ENCODE measurements around the gene HP.
A peak's percentile ranks its signal among the peaks of the same experiment; 100 is the strongest.

The HP gene

DNA sequence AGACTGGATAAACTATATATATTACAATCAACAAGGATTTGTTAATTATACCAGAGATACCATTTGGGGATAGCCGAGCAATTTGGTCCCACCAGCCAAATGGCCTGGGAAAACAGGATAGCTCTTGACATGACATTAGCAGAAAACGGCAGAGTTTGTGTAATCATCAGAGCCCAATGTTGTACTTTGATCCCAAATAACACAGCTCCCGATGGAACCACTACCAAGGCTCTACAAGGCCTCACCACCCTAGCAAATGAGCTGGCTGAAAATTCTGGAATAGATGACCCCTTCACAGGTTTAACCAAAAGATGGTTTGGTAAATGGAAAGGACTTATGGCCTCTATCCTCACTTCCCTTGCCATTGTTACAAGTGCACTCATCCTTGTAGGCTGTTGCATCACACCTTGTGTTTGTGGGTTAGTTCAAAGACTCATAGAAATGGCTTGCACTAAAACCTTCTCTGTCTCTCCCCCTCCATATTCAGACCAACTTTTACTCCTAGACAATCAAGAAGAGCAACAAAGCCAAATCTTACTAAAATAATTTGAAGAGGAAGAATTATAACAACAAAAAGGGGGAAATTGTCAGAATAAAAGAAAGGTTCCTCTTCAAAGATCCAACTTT, 29.6 kb downstream of the HP start:
- no peak for TF ChIP-seq JUND (IDR thresholded peaks at IDR 0.05; ENCODE audit: low read depth)
- DNase-seq (ENCODE audit: low read depth in 1 of 2, low spot score in 1 of 2): no peak
- in situ Hi-C loops (cut with HindIII; ENCODE audit: low pct_unique_long_range_greater_than_20kb, low sequenced_read_pairs): no loop called here

DNA sequence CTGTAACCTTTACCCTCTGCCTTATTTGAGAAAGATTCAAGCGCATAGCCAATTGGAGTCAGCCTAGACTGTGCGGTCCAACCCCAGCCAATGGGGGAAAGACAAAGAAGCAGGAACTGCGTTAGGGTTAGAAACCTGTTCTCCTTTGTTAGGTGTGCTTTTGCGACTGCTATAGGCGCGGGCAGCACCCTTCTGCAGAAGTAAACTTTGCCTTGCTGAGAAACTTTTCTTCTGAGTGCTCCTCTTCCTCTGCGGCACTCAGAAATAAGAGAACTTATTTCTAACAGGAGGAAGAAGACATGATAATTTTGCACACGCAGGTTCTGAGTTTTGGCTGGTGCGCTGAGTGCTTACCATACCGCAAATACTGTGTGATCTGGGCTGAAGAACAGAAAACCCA, 30.1 kb downstream of the HP start:
- no peak for TF ChIP-seq JUND (IDR thresholded peaks at IDR 0.05; ENCODE audit: low read depth)
- in situ Hi-C loops (cut with HindIII; ENCODE audit: low pct_unique_long_range_greater_than_20kb, low sequenced_read_pairs): no loop called here
- DNase-seq (ENCODE audit: low read depth in 1 of 2, low spot score in 1 of 2): no peak

DNA sequence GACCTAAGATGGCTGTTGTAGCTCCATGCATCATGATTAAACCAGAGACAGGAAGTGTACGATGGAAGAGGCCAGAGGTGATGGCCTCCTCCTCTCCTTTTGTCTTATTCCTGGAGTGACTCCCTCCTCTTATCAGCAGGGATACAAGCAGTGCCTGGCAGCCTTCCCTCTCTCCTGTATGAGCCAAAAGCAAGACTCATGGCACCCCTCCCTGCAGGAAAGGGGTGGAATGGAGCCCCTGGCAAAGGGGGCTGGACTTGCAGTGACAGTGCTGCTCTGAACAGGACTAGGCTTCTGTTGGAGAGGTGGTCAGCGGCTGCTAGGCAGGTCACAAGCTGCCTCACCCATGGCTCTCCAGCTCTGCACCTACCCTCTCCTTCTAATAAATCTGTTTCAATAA, 30.7 kb downstream of the HP start:
- in situ Hi-C loops (cut with HindIII; ENCODE audit: low pct_unique_long_range_greater_than_20kb, low sequenced_read_pairs): no loop called here
- DNase-seq (ENCODE audit: low read depth in 1 of 2, low spot score in 1 of 2): no peak

DNA sequence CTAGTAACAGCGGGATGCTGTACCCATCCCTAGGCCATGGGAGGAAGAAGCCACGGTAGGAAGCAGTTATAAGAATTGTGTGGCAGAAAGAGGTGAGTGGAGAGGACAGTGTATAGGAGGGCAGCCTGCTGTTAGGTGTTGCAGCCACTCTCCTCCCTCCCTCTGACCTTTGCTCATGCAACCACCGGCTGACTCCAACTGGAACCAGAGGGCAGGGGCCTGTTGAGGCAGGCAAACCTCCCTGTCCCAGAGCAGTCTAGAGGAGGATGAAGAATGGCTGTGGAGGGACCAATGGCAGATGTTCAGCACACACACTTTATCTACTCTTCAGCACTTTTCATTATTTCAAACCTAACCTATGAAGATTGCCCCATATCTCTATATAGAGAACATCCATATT, 36.9 kb downstream of the HP start:
- in situ Hi-C loops (cut with HindIII; ENCODE audit: low pct_unique_long_range_greater_than_20kb, low sequenced_read_pairs): no loop called here
- no peak for DNase-seq (ENCODE audit: low read depth in 1 of 2, low spot score in 1 of 2)
- TF ChIP-seq JUND (IDR thresholded peaks at IDR 0.05; ENCODE audit: low read depth): no peak

More for the DNA sequence above, 30.7 kb downstream of the HP start:
- no peak for TF ChIP-seq JUND (IDR thresholded peaks at IDR 0.05; ENCODE audit: low read depth)

DNA sequence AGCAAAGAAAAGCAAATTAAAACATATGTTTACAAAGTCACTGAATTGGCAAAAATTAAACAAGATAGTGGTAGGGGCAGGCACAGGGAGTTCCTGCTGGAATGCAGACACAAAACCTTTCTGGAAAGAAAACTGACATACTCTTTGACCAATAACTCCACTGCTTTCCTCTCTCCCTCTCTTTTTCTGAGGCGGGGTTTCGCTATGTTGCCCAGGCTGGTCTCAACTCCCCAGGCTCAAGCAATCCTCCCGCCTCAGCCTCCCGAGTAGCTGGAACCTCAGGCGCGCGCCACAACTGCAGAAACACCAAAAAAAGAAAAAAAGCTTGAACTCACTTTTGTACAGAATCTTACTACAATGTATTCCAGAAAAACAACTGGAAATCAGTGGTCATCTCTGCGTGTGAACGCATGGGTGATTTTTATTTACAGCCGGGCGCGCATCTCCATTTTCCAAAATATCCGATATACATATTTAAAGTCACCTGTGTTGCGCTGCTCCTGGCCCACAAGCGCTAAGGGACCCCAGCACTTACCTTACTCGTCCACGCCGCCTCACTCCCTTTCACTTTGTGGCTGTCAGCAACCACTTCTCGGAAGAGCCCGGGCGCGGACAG, 38.6 kb downstream of the HP start:
- TF ChIP-seq JUND (IDR thresholded peaks at IDR 0.05; ENCODE audit: low read depth): no peak
- in situ Hi-C loops (cut with HindIII; ENCODE audit: low pct_unique_long_range_greater_than_20kb, low sequenced_read_pairs): no loop called here
- peak in 1 of 2 experiments; percentile 71 for DNase-seq (ENCODE audit: low read depth in 1 of 2, low spot score in 1 of 2)

DNA sequence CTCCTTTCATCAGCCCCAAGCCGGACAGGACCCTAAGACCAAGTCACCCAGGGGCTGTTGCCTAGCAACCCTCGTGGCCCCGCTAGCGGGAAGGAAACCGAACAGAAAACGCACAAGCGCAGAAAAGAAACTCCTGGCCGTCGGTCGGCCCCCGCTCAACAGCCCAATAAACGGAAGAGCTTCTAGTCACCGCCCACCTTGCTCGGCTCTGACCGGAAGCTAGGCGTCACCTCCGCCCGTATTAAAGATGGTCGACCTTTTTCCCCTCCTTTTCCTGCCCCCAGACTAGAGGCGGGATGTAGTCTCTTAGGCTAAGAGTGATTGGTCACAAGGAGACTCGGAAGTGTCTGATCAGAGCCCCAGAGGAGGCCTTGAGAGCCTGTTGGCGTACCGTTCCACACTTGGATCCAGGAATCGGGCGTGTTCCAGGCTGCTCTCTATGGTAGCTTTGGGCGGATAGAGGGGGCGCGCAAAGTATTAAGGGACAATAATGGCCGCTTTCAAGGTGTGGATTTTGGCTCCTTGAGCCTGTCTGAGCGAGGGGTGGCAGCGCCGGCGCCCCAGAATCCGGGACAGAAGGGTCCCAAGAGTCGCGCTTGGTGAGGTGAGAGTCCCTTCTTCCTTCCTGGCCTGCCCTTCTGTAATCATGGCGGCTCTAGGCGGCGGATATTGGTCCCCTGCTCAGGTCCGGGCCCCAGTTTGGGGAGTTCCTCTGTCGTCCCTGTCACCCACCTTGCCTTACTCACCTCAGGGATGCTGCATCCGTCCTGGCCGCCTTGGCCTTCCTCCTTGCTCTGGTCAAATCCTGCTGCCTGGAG, 39.4 kb downstream of the HP start, which contains the start of the genes DHX38 and TXNL4B:
Gene DHX38 (plus strand): TSS at position 400 of the 818 bp plus-strand sequence. CDS start 2,311 bp downstream, outside the sequence.
Gene TXNL4B (minus strand): TSS at position 173 of the 818 bp plus-strand sequence. CDS start 2,871 bp downstream, outside the sequence.
- no peak for TF ChIP-seq JUND (IDR thresholded peaks at IDR 0.05; ENCODE audit: low read depth)
- in situ Hi-C loops (cut with HindIII; ENCODE audit: low pct_unique_long_range_greater_than_20kb, low sequenced_read_pairs): no loop called here
- DNase-seq (ENCODE audit: low read depth in 1 of 2, low spot score in 1 of 2): peak; percentile 96 to 99

DNA sequence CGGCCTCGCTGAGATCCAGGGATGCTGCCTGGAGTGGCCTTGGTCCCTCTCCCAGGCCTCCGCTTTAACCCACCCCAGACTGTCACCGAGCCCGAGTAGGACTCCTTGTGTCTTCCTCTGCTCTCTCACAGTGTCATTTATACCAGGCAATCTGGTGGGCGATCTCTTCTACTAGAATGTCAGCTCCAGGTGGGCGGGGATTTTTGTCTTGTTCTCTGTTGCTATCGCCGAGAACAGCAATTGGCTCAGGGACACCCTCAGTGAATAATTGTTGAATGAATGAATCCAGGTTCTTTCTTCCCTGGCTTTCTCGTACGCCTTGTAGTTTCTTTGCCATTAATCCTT, 39.9 kb downstream of the HP start:
- no peak for TF ChIP-seq JUND (IDR thresholded peaks at IDR 0.05; ENCODE audit: low read depth)
- DNase-seq (ENCODE audit: low read depth in 1 of 2, low spot score in 1 of 2): peak in 1 of 2 experiments; percentile 22
- in situ Hi-C loops (cut with HindIII; ENCODE audit: low pct_unique_long_range_greater_than_20kb, low sequenced_read_pairs): no loop called here

DNA sequence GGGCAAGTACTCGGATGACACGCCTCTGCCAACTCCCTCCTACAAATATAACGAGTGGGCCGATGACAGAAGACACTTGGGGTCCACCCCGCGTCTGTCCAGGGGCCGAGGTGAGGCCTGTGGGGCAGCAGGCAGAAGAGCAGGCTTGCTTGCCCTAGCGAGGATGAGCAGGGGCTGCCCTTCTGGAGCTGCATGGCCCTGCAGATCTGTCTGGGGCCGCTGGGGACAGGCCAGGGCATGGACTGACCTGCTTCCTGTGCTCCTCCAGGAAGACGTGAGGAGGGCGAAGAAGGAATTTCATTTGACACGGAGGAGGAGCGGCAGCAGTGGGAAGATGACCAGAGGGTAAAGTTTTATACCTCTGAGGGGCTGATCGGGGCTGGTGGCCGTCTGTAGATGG, 44.6 kb downstream of the HP start:
- no peak for TF ChIP-seq JUND (IDR thresholded peaks at IDR 0.05; ENCODE audit: low read depth)
- DNase-seq (ENCODE audit: low read depth in 1 of 2, low spot score in 1 of 2): no peak
- in situ Hi-C loops (cut with HindIII; ENCODE audit: low pct_unique_long_range_greater_than_20kb, low sequenced_read_pairs): no loop called here

DNA sequence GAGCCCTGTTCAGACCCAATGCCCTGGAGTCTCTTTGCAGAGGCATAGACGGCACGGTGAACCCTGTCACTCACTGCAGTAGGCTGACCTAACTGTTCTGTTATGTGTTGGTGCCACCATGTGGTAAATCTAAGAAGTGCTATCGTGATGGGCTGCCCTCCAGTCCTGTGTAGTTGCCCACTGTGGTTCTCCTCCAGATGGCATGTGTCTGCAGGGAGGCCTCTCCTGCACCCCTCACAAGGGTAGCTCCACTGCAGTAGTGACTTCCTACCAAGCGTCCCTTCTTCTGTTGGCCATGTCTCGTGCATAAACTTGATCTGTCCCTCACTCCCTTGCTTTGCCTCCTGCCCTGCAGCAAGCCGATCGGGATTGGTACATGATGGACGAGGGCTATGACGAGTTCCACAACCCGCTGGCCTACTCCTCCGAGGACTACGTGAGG, 45.1 kb downstream of the HP start:
- DNase-seq (ENCODE audit: low read depth in 1 of 2, low spot score in 1 of 2): peak; percentile 69 to 73
- in situ Hi-C loops (cut with HindIII; ENCODE audit: low pct_unique_long_range_greater_than_20kb, low sequenced_read_pairs): no loop called here
- TF ChIP-seq JUND (IDR thresholded peaks at IDR 0.05; ENCODE audit: low read depth): no peak

DNA sequence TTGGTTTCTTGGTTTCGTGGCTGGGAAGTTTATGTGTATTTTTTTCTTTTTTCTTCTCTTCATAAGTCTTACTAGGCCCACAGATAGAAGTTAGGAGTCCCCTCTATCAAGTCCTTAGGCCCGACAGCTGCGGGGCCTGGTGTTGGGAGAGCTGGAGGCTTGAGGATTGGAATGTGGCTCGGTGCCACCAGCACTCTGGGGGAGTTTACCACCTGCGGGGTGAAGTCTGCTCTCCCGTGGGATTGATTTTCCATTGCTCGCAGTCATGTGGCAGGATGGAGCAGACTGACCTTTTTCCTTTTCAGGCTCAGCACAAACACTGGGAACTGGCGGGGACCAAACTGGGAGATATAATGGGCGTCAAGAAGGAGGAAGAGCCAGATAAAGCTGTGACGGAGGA, 46.9 kb downstream of the HP start:
- in situ Hi-C loops (cut with HindIII; ENCODE audit: low pct_unique_long_range_greater_than_20kb, low sequenced_read_pairs): no loop called here
- DNase-seq (ENCODE audit: low read depth in 1 of 2, low spot score in 1 of 2): no peak
- TF ChIP-seq JUND (IDR thresholded peaks at IDR 0.05; ENCODE audit: low read depth): no peak

DNA sequence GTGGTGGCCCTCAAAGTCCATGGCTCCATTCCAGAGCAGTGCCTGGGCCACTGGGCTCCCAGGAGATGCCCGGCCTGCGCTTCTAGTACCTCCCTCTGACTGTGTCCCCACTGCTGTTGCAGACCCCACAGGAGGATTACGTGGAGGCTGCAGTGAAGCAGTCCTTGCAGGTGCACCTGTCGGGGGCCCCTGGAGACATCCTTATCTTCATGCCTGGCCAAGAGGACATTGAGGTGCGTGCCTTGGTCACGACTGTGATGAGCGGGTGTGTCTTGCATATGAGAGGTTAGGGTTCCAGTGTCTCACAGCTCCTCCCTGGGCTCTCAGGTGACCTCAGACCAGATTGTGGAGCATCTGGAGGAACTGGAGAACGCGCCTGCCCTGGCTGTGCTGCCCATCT, 50.6 kb downstream of the HP start:
- no peak for TF ChIP-seq JUND (IDR thresholded peaks at IDR 0.05; ENCODE audit: low read depth)
- in situ Hi-C loops (cut with HindIII; ENCODE audit: low pct_unique_long_range_greater_than_20kb, low sequenced_read_pairs): no loop called here
- no peak for DNase-seq (ENCODE audit: low read depth in 1 of 2, low spot score in 1 of 2)

DNA sequence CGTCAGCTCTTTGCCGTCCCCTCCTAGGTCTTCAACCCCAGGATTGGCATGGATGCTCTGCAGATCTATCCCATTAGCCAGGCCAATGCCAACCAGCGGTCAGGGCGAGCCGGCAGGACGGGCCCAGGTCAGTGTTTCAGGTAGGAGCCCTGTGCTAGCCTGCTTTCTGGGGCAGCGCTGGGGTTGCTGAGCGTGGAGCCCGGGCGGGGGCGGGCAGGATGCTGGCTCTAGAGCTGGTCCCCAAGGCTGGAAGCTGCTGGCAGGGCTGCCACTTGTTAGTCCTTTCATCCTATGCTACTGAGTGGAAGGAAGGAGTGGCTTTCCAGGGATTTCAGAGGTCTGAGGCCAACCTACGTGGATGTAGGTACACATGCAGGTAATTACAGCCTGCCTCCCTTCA, 51.7 kb downstream of the HP start:
- in situ Hi-C loops (cut with HindIII; ENCODE audit: low pct_unique_long_range_greater_than_20kb, low sequenced_read_pairs): no loop called here
- no peak for TF ChIP-seq JUND (IDR thresholded peaks at IDR 0.05; ENCODE audit: low read depth)
- no peak for DNase-seq (ENCODE audit: low read depth in 1 of 2, low spot score in 1 of 2)

DNA sequence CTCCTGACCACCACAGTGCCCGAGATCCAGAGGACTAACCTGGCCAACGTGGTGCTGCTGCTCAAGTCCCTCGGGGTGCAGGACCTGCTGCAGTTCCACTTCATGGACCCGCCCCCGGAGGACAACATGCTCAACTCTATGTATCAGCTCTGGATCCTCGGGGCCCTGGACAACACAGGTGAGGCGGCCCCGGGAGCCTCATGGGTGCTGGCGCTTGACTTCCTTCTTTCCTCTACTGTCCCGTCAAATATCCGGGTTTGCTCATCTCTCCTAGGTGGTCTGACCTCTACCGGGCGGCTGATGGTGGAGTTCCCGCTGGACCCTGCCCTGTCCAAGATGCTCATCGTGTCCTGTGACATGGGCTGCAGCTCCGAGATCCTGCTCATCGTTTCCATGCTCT, 53.1 kb downstream of the HP start:
- in situ Hi-C loops (cut with HindIII; ENCODE audit: low pct_unique_long_range_greater_than_20kb, low sequenced_read_pairs): no loop called here
- no peak for TF ChIP-seq JUND (IDR thresholded peaks at IDR 0.05; ENCODE audit: low read depth)
- no peak for DNase-seq (ENCODE audit: low read depth in 1 of 2, low spot score in 1 of 2)

Data from T47D (cell line).